Bone marrow (tissue), 2 donors: Measurements from ENCODE around the gene PLCL1.
A peak's percentile ranks its signal among the peaks of the same experiment; 100 is the strongest.
"Not testable (repeated sequence)": the region's sequence is repeated elsewhere in the genome, so short reads cannot be mapped to it uniquely, and the experiment has no call there.

Experiments used
- DNase-seq, 2 donors: peaks; one replicate each; lab custom pipeline; 2025; lab: John Stamatoyannopoulos, UW

PLCL1 gene

GRCh38 chr2:197810016-197810415 is 5.6 kb downstream of the PLCL1 start:
- DNase-seq: no peak

DNA sequence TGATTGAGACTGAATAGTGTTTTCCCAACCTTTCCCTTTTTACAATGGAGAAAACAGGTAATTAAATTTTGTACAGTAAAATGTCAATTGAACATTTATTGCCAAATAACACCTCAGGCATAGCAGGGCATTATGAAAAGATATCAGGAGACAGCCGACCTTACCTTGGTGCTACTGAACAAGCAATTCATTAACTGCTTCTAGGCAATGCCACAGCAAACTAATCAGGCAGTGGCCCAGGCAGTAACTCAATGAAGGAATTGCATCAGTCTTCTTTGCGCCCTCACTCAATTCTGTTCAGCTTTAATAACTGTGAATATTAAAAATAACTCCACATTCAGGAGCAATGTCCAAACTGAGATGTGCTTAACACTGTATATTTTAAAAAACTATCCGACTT is 6.1 kb downstream of the PLCL1 start:
- no peak for DNase-seq

DNA sequence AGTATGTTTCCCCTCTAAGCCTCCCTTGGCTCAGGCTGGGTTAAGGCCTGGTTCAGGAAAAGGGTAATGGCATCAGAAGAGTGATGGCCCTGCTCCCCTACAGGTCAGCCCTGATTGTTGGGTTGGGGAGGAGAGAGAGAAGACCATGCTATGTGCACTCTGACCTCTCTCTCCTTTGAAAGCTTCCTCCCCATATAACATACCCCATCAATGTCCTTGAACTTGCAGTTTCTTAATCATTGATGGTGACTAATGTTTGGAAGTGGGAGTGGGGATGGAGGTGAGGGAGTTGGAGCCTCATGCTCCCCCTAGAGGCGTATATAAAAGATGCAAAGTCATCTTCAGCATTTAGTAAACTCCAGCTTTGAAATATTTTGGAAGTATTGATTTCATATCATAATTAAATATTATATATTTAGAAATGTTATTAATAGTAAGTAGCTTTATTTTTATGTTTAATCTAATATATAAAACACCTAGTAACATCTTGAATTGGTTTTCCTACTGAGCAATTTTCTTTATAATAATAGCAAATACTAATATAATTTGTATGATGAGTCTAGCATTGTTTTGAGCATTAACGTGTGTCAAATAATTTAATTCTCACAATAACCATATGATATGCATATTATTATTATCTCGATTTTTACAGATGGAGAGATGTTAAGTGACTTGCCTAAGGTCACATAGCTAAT is 8.8 kb downstream of the PLCL1 start:
- peak in 1 of 2 donors; percentile 25 for DNase-seq

DNA sequence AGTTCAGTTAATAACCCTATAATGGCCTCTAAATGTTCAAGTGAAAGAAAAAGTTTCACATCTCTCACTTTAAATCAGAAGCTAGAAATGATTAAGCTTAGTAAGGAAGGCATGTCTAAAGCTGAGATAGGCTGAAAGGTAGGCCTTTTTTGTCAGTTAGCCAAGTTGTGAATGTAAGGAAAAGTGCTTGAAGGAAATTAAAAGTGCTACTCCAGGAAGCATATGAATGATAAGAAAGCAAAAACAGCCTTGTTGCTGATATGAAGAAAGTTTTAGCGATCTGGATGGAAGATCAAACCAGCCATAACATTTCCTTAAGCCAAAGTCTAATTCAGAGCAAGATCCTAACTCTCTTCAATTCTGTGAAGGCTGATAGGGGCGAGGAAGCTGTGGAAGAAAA is 10.1 kb downstream of the PLCL1 start:
- no peak for DNase-seq

DNA sequence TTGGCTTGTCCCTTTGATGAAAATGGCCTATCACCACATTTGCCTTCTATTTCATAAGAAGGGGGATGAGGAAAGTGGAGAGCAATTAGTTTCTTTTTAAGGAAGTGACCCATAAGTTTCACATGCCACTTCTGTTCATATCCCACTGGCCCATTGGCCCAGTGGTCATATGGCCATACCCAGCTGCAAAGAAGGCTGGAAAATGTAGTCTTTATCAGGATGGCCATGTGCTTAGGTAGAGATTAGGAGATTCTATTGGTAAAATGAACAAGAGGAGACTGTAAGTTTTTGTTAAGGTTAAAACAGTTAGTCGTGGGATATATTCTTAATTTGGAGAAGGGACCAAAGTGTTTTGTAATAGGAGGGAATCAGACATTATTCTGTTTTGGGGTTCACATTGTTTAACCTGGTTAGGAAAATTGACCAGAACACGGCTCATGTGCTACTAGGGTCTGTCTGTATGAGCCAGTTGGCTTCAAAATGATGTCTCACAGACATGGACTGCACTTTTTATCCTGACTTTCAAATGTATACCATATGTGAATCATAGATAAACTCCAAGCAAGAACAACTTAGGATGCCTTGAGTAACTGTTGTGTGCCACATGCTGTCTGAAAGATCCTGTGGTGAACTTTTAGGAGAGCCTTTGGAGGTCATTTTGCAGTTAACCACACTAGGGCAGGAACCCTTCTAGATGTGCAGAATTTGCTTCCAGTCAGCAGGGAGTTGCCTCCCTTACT is 17.3 kb downstream of the PLCL1 start:
- no peak for DNase-seq

- DNase-seq: no peak
Measured at GRCh38 chr2:197822333-197822732, 17.9 kb downstream of the PLCL1 start.

DNA sequence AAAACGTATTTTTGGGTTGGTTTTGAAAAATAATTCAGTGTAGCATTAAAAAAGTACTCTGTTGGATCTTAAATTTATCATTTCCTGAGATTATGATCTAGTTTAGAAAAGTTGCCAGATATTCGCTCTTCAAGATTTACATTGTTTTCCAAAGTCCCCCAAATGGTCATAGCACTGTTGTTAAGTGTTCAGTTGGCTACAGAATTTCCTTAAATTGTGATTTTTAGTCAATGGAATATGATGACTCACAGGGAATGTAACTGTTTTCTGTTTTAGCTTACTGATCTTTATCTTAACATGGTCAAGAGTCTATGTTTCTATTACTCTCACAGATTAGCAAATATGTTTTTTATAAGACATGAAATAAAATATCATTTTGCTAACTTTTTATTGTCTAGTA is 23.2 kb downstream of the PLCL1 start:
- no peak for DNase-seq

GRCh38 chr2:197828464-197829135 is 24.2 kb downstream of the PLCL1 start:
- no peak for DNase-seq

- not testable (repeated sequence) for DNase-seq
Measured at GRCh38 chr2:197834771-197835170, 30.4 kb downstream of the PLCL1 start.

DNA sequence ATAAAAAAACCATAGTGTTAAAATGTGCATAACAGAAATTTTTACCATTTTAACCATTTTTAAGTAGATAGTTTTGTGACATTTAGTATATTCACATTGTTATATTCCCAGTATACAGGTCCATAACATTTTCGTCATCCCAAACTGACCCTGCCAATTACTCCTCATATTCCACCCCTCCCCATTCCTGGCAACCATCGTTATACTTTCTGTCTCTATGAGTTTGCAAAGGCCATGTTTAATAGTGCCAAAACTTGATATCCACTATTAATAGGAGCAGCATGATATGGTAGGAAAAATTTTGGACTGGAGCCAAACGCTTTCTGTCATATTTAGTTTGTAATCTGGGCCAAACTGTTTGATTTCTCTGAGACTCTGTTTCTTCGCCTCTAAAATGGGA is 30.9 kb downstream of the PLCL1 start:
- DNase-seq: no peak

DNA sequence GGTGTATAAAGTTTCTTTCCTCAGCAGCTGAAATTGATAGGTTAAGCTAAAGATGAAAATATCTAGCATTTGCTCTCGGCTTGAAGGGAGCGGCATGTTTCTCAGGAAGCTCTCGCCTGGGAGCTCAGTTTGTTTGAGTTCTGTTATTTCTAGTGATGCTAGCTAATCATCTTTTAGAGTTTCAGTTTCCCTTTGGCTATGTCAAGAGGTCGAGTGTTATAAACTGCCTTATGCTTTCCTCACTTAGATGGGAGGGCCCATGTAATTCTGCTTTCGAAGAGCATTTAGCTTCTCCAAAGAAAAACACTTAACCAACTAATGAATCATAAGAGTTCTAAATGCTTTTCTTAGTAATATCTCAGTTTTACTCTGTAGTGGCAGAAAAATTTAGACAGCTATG is 33.6 kb downstream of the PLCL1 start:
- no peak for DNase-seq

DNA sequence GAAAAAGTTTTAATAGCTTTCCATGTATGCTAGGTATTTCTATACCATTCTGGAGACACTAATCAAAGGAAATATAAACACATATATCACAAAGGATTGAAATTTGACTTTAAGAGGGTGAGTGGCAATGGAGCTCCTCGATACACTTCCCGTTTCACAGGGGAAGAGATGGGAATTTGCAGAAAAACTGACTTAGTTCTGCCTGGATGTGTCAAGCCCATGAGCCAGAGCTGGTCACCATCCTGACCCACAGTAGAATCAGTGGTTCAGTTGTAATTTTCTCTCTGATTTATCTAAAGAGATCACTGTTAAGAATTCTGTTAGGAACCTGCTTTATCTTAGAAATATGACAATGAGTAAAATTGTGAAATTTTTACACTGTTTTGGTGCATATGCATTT is 34.2 kb downstream of the PLCL1 start:
- DNase-seq: no peak

- DNase-seq: no peak
Measured at GRCh38 chr2:197839327-197839726, 34.9 kb downstream of the PLCL1 start.

GRCh38 chr2:197839856-197840255 is 35.5 kb downstream of the PLCL1 start:
- no peak for DNase-seq

- no peak for DNase-seq
Measured at GRCh38 chr2:197846128-197846527, 41.7 kb downstream of the PLCL1 start.

DNA sequence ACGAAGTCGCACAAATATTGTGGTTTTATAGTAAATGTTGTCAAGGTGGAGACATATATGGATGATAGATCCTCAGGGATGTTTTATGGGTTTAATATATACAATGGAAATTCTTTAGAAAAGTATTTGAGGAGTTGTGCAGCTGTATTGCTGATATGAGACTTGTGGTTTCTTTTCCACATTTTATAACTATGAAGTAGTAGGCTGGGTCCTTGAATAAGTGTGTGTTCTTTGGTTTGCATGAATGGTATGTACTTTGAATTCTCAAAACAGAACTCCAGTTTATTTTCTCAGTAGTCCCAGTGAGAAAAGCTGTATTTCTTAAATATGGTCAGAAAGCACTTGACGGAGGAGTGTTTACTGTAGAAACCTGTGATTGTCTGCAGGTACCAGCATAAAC is 42.4 kb downstream of the PLCL1 start:
- DNase-seq: no peak

DNA sequence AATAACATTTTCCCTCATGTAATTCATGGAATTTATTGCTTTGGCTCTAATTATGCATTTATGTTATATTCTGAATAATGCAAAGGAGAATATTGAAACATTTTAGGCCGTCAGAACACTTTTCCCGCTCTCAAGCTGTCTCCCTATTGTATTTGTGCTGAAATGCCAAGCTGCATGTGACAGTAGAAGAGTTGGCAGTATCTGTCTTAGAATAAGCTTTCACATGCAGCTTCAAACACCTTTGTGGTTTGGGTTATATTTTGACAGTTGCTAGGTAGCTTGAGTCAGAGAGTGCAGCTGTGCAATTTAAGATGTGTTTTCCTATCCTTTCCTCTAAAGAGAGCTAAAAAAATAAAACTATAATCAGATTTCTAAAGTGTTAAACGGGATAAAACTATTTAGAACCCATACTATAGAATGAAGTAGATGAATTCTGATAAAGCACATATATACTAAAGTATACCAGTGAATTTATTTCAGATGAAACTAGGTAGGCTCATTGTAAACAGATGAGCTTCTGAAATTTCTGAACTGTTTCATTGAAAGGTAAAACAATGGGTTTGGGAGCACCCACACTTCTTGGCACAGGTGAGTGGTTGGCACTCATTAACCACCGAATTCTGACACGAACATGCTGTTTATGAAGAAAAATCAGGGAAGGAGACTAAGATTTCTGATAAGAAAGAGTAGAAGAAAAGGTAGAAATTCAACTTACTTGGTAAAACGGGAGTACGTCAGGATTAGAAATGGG is 43.4 kb downstream of the PLCL1 start:
- no peak for DNase-seq

DNA sequence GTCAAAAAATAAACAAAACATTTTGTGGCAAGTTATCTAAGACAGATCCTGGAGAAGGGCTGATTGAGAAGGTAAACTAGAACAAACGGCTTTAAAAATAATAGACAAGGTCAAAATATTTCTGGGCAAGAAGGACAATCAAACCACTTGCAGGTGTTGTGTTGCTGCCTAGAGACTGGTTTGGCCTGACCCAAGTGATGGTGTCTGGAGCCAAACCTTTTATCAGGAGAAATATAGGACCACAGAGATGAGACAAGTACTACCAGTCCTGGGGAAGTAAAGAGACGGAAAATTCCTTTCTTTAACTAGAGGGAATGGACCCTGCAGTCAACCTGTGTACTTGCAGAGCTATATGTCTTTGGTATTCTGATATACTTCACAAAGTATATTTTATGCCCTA is 44.2 kb downstream of the PLCL1 start:
- no peak for DNase-seq

- DNase-seq: no peak
Measured at GRCh38 chr2:197850882-197851450, 46.6 kb downstream of the PLCL1 start.

DNA sequence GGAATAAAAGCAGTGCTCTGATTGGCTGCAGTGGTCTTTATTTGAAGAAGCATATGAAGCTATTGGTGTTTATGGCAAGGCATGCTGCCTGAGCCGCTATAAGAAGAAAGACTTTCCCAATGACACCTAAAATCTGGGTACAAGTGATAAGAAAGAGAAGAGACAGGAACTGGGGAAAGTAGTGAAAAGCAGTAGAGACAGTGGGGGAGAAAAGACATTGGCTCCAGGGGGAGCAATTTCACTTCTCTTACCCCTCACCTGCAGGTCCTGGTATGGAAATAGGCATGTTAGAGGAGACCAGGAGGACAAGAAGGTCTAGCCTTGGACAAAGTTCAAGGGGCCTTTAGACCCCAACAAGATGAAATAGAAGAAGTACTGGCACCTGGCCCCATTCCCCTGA is 47.1 kb downstream of the PLCL1 start:
- no peak for DNase-seq

DNA sequence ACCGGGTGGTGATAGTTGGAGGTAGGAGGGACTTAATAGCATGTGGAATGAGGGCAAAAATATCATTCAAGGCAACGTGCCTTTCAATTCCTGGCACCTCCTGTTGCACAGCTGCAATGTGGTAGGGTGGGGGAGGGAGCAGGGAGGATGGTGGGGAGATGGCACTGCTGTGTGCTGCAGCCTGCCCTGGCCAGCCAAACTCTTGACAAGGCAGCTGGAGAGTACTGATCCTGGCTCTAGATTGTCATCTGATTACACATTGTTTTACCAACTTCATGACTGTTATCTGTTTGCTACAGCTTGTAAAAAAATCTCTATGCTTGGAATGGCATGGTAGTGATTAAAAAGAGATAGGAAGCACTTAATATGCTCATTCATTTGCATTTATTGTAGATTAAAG is 47.7 kb downstream of the PLCL1 start:
- no peak for DNase-seq

GRCh38 chr2:197853549-197853948 is 49.2 kb downstream of the PLCL1 start:
- no peak for DNase-seq
